HG03575 (cell line): Measurements from ENCODE around the gene USP17L20.
"Not testable (repeated sequence)": the region's sequence is repeated elsewhere in the genome, so short reads cannot be mapped to it uniquely, and the experiment has no call there.

ENCODE experiments used
- ATAC-seq: cut with Tn5 transposase; IDR thresholded peaks from one replicate; pipeline ENCODE4 v1.9.1; 2021; ENCODE audit not compliant: unreplicated experiment, insufficient number of reproducible peaks, low FRiP score; ENCODE audit errors: extremely low read depth

USP17L20 gene, protein sequence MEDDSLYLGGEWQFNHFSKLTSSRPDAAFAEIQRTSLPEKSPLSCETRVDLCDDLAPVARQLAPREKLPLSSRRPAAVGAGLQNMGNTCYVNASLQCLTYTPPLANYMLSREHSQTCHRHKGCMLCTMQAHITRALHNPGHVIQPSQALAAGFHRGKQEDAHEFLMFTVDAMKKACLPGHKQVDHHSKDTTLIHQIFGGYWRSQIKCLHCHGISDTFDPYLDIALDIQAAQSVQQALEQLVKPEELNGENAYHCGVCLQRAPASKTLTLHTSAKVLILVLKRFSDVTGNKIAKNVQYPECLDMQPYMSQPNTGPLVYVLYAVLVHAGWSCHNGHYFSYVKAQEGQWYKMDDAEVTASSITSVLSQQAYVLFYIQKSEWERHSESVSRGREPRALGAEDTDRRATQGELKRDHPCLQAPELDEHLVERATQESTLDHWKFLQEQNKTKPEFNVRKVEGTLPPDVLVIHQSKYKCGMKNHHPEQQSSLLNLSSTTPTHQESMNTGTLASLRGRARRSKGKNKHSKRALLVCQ

GRCh38 chr4:9257824-9258223, at the start of gene USP17L20:
USP17L20 (plus strand) TSS chr4:9258124; CDS start chr4:9258124, 0 bp downstream.
- ATAC-seq, result not testable (repeated sequence)

GRCh38 chr4:9210357-9210756, 47.6 kb upstream of the USP17L20 start, which contains the start of gene USP17L10:
USP17L10 (plus strand) TSS chr4:9210657; CDS start chr4:9210657, 0 bp downstream.
- not testable (repeated sequence) for ATAC-seq

- ATAC-seq, result not testable (repeated sequence)
These were observed 43.2 kb upstream of the USP17L20 start for GRCh38 chr4:9214701-9215100.

DNA sequence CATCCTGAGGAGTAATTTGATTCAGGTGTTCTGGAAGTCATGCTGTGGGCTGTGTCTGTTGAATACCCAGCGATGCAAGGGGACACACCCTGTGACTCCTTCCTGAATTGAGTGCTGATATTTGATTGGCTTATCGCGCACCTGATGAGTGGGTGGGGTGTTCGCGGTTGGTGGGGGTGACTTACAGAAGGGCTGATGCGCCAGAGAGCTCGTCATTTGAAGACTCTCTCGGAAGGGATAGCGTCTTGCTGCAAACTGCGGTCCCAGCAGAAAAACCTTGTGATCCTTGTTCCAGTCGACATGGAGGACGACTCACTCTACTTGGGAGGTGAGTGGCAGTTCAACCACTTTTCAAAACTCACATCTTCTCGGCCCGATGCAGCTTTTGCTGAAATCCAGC, 42.8 kb upstream of the USP17L20 start, which contains the start of gene USP17L11:
Gene USP17L11 (plus strand): TSS at position 301 of the 400 bp plus-strand sequence. CDS start 0 bp downstream, at position 301.
- not testable (repeated sequence) for ATAC-seq

GRCh38 chr4:9219852-9220251, 38.1 kb upstream of the USP17L20 start, which contains the start of gene USP17L12:
USP17L12 (plus strand) TSS chr4:9220152; CDS start chr4:9220152, 0 bp downstream.
- not testable (repeated sequence) for ATAC-seq

DNA sequence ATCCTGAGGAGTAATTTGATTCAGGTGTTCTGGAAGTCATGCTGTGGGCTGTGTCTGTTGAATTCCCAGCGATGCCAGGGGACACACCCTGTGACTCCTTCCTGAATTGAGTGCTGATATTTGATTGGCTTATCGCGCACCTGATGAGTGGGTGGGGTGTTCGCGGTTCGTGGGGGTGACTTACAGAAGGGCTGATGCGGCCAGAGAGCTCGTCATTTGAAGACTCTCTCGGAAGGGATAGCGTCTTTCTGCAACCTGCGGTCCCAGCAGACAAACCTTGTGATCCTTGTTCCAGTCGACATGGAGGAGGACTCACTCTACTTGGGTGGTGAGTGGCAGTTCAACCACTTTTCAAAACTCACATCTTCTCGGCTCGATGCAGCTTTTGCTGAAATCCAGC, 33.3 kb upstream of the USP17L20 start, which contains the start of gene USP17L13:
Gene USP17L13 (plus strand): TSS at position 301 of the 400 bp plus-strand sequence. CDS start 0 bp downstream, at position 301.
- ATAC-seq, result not testable (repeated sequence)

DNA sequence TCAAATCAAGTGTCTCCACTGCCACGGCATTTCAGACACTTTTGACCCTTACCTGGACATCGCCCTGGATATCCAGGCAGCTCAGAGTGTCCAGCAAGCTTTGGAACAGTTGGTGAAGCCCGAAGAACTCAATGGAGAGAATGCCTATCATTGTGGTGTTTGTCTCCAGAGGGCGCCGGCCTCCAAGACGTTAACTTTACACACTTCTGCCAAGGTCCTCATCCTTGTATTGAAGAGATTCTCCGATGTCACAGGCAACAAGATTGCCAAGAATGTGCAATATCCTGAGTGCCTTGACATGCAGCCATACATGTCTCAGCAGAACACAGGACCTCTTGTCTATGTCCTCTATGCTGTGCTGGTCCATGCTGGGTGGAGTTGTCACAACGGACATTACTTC, 27.7 kb upstream of the USP17L20 start:
- ATAC-seq, result not testable (repeated sequence)

- ATAC-seq, result not testable (repeated sequence)
These were observed 23.8 kb upstream of the USP17L20 start, which contains the start of gene USP17L15 for GRCh38 chr4:9234085-9234484. USP17L15 (plus strand) TSS chr4:9234385; CDS start chr4:9234385, 0 bp downstream.

GRCh38 chr4:9238461-9238860, 19.5 kb upstream of the USP17L20 start:
- not testable (repeated sequence) for ATAC-seq

GRCh38 chr4:9243579-9243978, 14.3 kb upstream of the USP17L20 start, which contains the start of gene USP17L17:
USP17L17 (plus strand) TSS chr4:9243879; CDS start chr4:9243879, 0 bp downstream.
- ATAC-seq, result not testable (repeated sequence)

- ATAC-seq, result not testable (repeated sequence)
These were observed 9.8 kb upstream of the USP17L20 start, which contains the start of gene USP17L18 for GRCh38 chr4:9247953-9248680. USP17L18 (plus strand) TSS chr4:9248630; CDS start chr4:9248630, 0 bp downstream.

GRCh38 chr4:9253078-9253477, 4.8 kb upstream of the USP17L20 start, which contains the start of gene USP17L19:
USP17L19 (plus strand) TSS chr4:9253378; CDS start chr4:9253378, 0 bp downstream.
- not testable (repeated sequence) for ATAC-seq

DNA sequence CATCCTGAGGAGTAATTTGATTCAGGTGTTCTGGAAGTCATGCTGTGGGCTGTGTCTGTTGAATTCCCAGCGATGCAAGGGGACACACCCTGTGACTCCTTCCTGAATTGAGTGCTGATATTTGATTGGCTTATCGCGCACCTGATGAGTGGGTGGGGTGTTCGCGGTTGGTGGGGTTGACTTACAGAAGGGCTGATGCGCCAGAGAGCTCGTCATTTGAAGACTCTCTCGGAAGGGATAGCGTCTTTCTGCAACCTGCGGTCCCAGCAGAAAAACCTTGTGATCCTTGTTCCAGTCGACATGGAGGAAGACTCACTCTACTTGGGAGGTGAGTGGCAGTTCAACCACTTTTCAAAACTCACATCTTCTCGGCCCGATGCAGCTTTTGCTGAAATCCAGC, 4.6 kb downstream of the USP17L20 start, which contains the start of gene USP17L21:
Gene USP17L21 (plus strand): TSS at position 301 of the 400 bp plus-strand sequence. CDS start 0 bp downstream, at position 301.
- ATAC-seq, result not testable (repeated sequence)

GRCh38 chr4:9267319-9267718, 9.4 kb downstream of the USP17L20 start, which contains the start of gene USP17L22:
USP17L22 (plus strand) TSS chr4:9267619; CDS start chr4:9267619, 0 bp downstream.
- not testable (repeated sequence) for ATAC-seq

GRCh38 chr4:9271719-9272118, 13.8 kb downstream of the USP17L20 start:
- ATAC-seq, result not testable (repeated sequence)
